Osteocyte (in vitro differentiated cells): ENCODE results near the gene PDE4D. TPM values are rescaled to one million over a fixed set of nuclear protein-coding genes. Genes with fewer than 3 reads are reported as not detected.

Experiments used
- DNase-seq: peaks from one replicate; pipeline ENCODE4 v3.0.0; 2021; ENCODE audit warnings: mixed read lengths; ENCODE audit not compliant: unreplicated experiment; ENCODE audit errors: extremely low spot score
- H3K27ac Mint-ChIP-seq: one replicate; pipeline ENCODE4 v1.8.0; 2021; ENCODE audit warnings: mild to moderate bottlenecking, mixed read lengths; ENCODE audit not compliant: unreplicated experiment
- H3K27me3 Mint-ChIP-seq: one replicate; pipeline ENCODE4 v1.8.0; 2021; ENCODE audit warnings: mixed read lengths; ENCODE audit not compliant: unreplicated experiment
- H3K36me3 Mint-ChIP-seq: one replicate; pipeline ENCODE4 v1.8.0; 2021; ENCODE audit warnings: mixed read lengths; ENCODE audit not compliant: unreplicated experiment
- H3K4me1 Mint-ChIP-seq: one replicate; pipeline ENCODE4 v1.8.0; 2021; ENCODE audit warnings: mixed read lengths; ENCODE audit not compliant: unreplicated experiment
- H3K4me3 Mint-ChIP-seq: one replicate; pipeline ENCODE4 v1.8.0; 2021; ENCODE audit warnings: mild to moderate bottlenecking, moderate library complexity, mixed read lengths; ENCODE audit not compliant: unreplicated experiment
- H3K9me3 Mint-ChIP-seq: one replicate; pipeline ENCODE4 v1.8.0; 2021; ENCODE audit warnings: mixed read lengths; ENCODE audit not compliant: unreplicated experiment
- CTCF ChIP-seq: fragments of 200-600 bp; sonication (generic); IDR thresholded peaks from 2 replicates; pipeline ENCODE4 v1.5.0; 2021; ENCODE audit warnings: antibody characterized with exemption, mild to moderate bottlenecking, moderate library complexity
- total RNA-seq: library from RNA; stranded (reverse); gene quantifications from 2 replicates; pipeline ENCODE4 v1.2.1, GENCODE V29; 2021

The PDE4D gene
- total RNA-seq, 1 donor from 2014 or later: 24.2 TPM

GRCh38 chr5:59814537-59814872 is 79.0 kb downstream of the PDE4D start:
- Mint-ChIP-seq H3K27me3 (peaks cover 36% of the 10 kb centered on the region), H3K9me3 (no peaks in the 10 kb centered on the region), H3K36me3 (no peaks in the 10 kb centered on the region), H3K4me3 (no peak overlapping the region), H3K4me1 (peaks cover 5% of the 10 kb centered on the region), H3K27ac (no peak overlapping the region)
- no peak for DNase-seq
- no peak for TF ChIP-seq CTCF

- Mint-ChIP-seq H3K27ac (no peak overlapping the region), H3K4me3 (no peak overlapping the region), H3K4me1 (peaks cover 5% of the 10 kb centered on the region), H3K9me3 (no peaks in the 10 kb centered on the region), H3K36me3 (no peaks in the 10 kb centered on the region), H3K27me3 (peaks cover 32% of the 10 kb centered on the region)
- TF ChIP-seq CTCF: peak; percentile 76
- no peak for DNase-seq
Measured at GRCh38 chr5:59813761-59814536, 79.6 kb downstream of the PDE4D start.

DNA sequence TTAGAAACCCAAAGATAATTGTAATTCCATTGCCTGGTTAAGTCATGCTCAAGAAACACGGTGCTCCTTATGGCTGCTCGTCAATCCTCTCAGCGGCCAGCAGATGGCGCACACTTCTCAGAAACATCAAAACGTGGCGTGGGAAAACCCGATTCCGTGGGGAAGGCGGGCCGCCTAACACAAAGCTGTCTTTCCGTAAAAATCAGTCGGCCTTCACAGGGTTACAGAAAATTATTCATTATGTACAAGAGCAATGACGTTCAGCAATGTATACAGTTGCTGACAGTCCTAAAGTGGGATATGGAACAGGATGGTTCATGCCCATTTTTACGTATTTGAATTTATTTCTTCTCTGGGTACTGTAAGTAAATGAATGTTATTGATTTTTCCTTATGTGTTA is 83.5 kb downstream of the PDE4D start:
- Mint-ChIP-seq H3K27me3 (peaks cover 28% of the 10 kb centered on the region), H3K4me1 (peaks cover 5% of the 10 kb centered on the region), H3K9me3 (no peaks in the 10 kb centered on the region), H3K4me3 (peak overlapping the region; percentile 68), H3K27ac (no peak overlapping the region), H3K36me3 (no peaks in the 10 kb centered on the region)
- peak; percentile 97 for TF ChIP-seq CTCF
- peak; percentile 89 for DNase-seq

DNA sequence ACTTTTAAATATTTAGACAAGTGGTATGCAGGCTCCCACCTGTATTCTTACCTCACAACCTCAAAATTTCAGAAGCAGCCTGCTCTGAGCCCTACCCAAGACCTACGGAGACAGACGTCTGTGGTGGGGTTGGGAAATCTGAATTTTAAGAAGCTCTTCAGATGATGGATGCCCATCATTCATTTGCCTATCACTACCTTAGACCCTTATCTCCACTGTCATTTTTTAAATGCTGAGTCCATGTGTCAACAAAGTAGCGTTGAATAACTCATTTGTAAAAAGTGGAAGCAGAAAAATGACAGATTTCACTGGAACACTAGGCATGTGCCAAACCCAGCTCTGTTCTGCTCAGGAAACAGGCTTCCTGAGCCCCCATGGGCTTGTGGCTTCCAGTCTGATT is 85.7 kb downstream of the PDE4D start:
- H3K27ac Mint-ChIP-seq: no peak overlapping the region
- no peak overlapping the region for H3K4me3 Mint-ChIP-seq
- DNase-seq: no peak
- no peak for TF ChIP-seq CTCF
- H3K4me1 Mint-ChIP-seq: peaks cover 1% of the 10 kb centered on the region
- peaks cover 25% of the 10 kb centered on the region for H3K27me3 Mint-ChIP-seq
- H3K36me3 Mint-ChIP-seq: no peaks in the 10 kb centered on the region
- no peaks in the 10 kb centered on the region for H3K9me3 Mint-ChIP-seq

DNA sequence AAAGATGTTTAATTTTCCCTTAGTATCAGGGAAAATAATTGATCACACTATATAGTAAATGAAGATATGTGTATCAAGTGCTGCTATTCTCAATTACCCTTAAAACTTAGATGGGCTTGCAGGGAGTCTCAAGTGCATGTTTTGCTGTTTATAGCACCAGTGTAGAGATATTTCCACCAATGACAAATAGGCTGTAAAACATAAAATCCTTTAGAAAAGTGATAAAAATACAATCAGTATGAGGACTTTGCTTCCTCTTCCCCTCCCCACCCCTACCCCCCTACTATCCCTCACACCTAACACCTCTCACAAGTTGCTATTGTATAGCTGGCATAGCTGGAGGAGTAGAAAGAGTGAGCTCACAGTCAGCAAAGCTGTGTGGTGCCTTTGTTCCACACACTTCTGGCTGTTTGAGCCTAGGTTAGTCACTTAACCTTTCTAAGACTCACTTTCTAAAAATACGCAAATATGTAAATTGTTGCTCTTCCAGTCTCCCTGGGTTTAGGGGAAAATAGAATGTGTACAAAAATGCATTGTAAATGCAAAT is 93.1 kb downstream of the PDE4D start:
- no peak for TF ChIP-seq CTCF
- H3K27me3 Mint-ChIP-seq: peaks cover 13% of the 10 kb centered on the region
- no peaks in the 10 kb centered on the region for H3K9me3 Mint-ChIP-seq
- DNase-seq: no peak
- H3K27ac Mint-ChIP-seq: no peak overlapping the region
- no peak overlapping the region for H3K4me3 Mint-ChIP-seq
- H3K4me1 Mint-ChIP-seq: no peaks in the 10 kb centered on the region
- no peaks in the 10 kb centered on the region for H3K36me3 Mint-ChIP-seq
